ENCODE measurements around the gene FGD2.

- no peak for TF ChIP-seq CTCF (IDR thresholded peaks at IDR 0.05)
- no peak for TF ChIP-seq POLR2A (IDR thresholded peaks at IDR 0.05)
- no peak for TF ChIP-seq POLR2AphosphoS5 (IDR thresholded peaks at IDR 0.05)
Observed at GRCh38 chr6:37047346-37047688, 41.9 kb downstream of the FGD2 start.
